DND-41 (cell line): ENCODE data around the gene NPW.

Experiments used
- ATAC-seq: fragments of 200-7000 bp; cut with Tn5 transposase; 3 replicates; pipeline ENCODE4 v1.9.1; 2021; ENCODE audit warnings: low read depth; ENCODE audit not compliant: insufficient read depth
- DNase-seq: peaks from one replicate; pipeline ENCODE4 v3.0.0-alpha.2; 2020
- H2AFZ ChIP-seq: 2 replicates; pipeline ENCODE4 v1.6.0; 2012; ENCODE audit warnings: low read depth, low read length
- H3K27ac ChIP-seq: 2 replicates; pipeline ENCODE4 v1.5.1; 2012; ENCODE audit warnings: low read length, inconsistent platforms
- H3K27me3 ChIP-seq: fragments of 200-600 bp; sonication (generic); 2 replicates; pipeline ENCODE4 v1.6.0; 2012; ENCODE audit warnings: low read length, mild to moderate bottlenecking, inconsistent platforms; ENCODE audit not compliant: insufficient read depth, poor library complexity
- H3K36me3 ChIP-seq: 2 replicates; pipeline ENCODE4 v1.5.1; 2012; ENCODE audit warnings: low read length, inconsistent platforms; ENCODE audit not compliant: insufficient read depth
- H3K4me1 ChIP-seq: 2 replicates; pipeline ENCODE4 v1.5.1; 2012; ENCODE audit warnings: mild to moderate bottlenecking, low read length; ENCODE audit not compliant: insufficient read depth
- H3K4me2 ChIP-seq: 2 replicates; pipeline ENCODE4 v1.6.0; 2012; ENCODE audit warnings: mild to moderate bottlenecking, moderate library complexity, low read length, inconsistent platforms; ENCODE audit not compliant: insufficient read depth
- H3K4me3 ChIP-seq, 2 experiments: fragments of 200-600 bp in 1 of 2; shearing (Covaris generic) in 1 of 2; 2 replicates each; pipeline ENCODE4 v1.5.1; 2012 to 2016; ENCODE audit warnings: inconsistent platforms in 2 of 2, low read length in 2 of 2, mild to moderate bottlenecking in 2 of 2, low read depth in 1 of 2, moderate library complexity in 1 of 2
- H3K79me2 ChIP-seq: 2 replicates; pipeline ENCODE4 v1.6.0; 2012; ENCODE audit warnings: low read length, inconsistent platforms; ENCODE audit not compliant: insufficient read depth
- H3K9ac ChIP-seq: 2 replicates; pipeline ENCODE4 v1.6.0; 2012; ENCODE audit warnings: low read depth, mild to moderate bottlenecking, inconsistent platforms, low read length, moderate library complexity
- H3K9me3 ChIP-seq: 2 replicates; pipeline ENCODE4 v1.5.1; 2012; ENCODE audit warnings: low read length, moderate library complexity, mild to moderate bottlenecking, inconsistent platforms; ENCODE audit not compliant: insufficient read depth, severe bottlenecking
- H4K20me1 ChIP-seq: 2 replicates; pipeline ENCODE4 v1.6.0; 2012; ENCODE audit warnings: low read length; ENCODE audit not compliant: insufficient read depth
- CTCF ChIP-seq: IDR thresholded peaks from 2 replicates; pipeline ENCODE4 v1.5.1; 2012; ENCODE audit warnings: borderline replicate concordance, low read length, moderate library complexity, mild to moderate bottlenecking; ENCODE audit not compliant: poor library complexity, severe bottlenecking; ENCODE audit errors: extremely low read depth
- EZH2 ChIP-seq: IDR thresholded peaks from 3 replicates; pipeline ENCODE4 v1.6.1; 2012; ENCODE audit warnings: borderline replicate concordance, low read depth, mild to moderate bottlenecking, moderate library complexity, low read length, inconsistent platforms; ENCODE audit not compliant: severe bottlenecking

NPW gene

GRCh38 chr16:2042171-2042985 lies 22.8 kb downstream of the NPW start:
- no peak overlapping the region for H3K9ac ChIP-seq
- no peak overlapping the region for H3K27ac ChIP-seq
- H3K4me1 ChIP-seq, result peaks cover 17% of the 10 kb centered on the region
- H3K79me2 ChIP-seq, result peaks cover 17% of the 10 kb centered on the region
- DNase-seq, result no peak
- no peak overlapping the region for H3K4me3 ChIP-seq
- no peak overlapping the region for H3K4me2 ChIP-seq
- H3K27me3 ChIP-seq, result no peaks in the 10 kb centered on the region
- H3K9me3 ChIP-seq, result no peaks in the 10 kb centered on the region
- ATAC-seq, result no peak
- H2AFZ ChIP-seq, result no peak overlapping the region
- H3K36me3 ChIP-seq, result peaks cover 30% of the 10 kb centered on the region
- TF ChIP-seq EZH2 (no peak), CTCF (no peak)
- 0 out of 2 replicates have a peak, but pooled peaks cover 2% of the 10 kb centered on the region for H4K20me1 ChIP-seq

- Histone ChIP-seq H3K9ac (no peak overlapping the region), H2AFZ (no peak overlapping the region), H3K4me2 (no peak overlapping the region), H3K79me2 (peaks cover 21% of the 10 kb centered on the region), H4K20me1 (0 out of 2 replicates have a peak, but pooled peaks cover 2% of the 10 kb centered on the region), H3K4me3 (no peak overlapping the region), H3K27ac (no peak overlapping the region), H3K36me3 (peaks cover 30% of the 10 kb centered on the region), H3K27me3 (no peaks in the 10 kb centered on the region), H3K4me1 (peaks cover 17% of the 10 kb centered on the region), H3K9me3 (no peaks in the 10 kb centered on the region)
- ATAC-seq (no peak), DNase-seq (no peak)
- TF ChIP-seq EZH2 (no peak), CTCF (no peak)
These were observed 23.5 kb downstream of the NPW start for GRCh38 chr16:2042986-2043666.

- peaks cover 22% of the 10 kb centered on the region for H3K4me1 ChIP-seq
- ATAC-seq, result no peak
- no peak overlapping the region for H3K27ac ChIP-seq
- no peaks in the 10 kb centered on the region for H3K27me3 ChIP-seq
- DNase-seq, result no peak
- H4K20me1 ChIP-seq, result 0 out of 2 replicates have a peak, but pooled peaks cover 2% of the 10 kb centered on the region
- H3K4me2 ChIP-seq, result no peak overlapping the region
- H3K4me3 ChIP-seq, result no peak overlapping the region
- no peak overlapping the region for H2AFZ ChIP-seq
- TF ChIP-seq EZH2 (no peak), CTCF (no peak)
- H3K79me2 ChIP-seq, result peaks cover 29% of the 10 kb centered on the region
- no peaks in the 10 kb centered on the region for H3K9me3 ChIP-seq
- peaks cover 30% of the 10 kb centered on the region for H3K36me3 ChIP-seq
- H3K9ac ChIP-seq, result no peak overlapping the region
These were observed 24.3 kb downstream of the NPW start for GRCh38 chr16:2043667-2044451.
